SK-N-SH (cell line): ENCODE measurements around the gene LRRFIP2. TPM values are rescaled to one million over a fixed set of nuclear protein-coding genes. Genes with fewer than 3 reads are reported as not detected.
"Not testable (repeated sequence)": the region's sequence is repeated elsewhere in the genome, so short reads cannot be mapped to it uniquely, and the experiment has no call there.

Experiments
- CTCF ChIA-PET: fragments of 300-600, 350-600 bp; formaldehyde crosslinking; extraction: SDS; loops from one replicate; lab custom pipeline; 2021; lab: Yijun Ruan, JAX
- POLR2A ChIA-PET: fragments of 350-600 bp; sonication (Branson Sonifier 250); formaldehyde crosslinking; extraction: SDS; loops from one replicate; lab custom pipeline; 2020; ENCODE audit warnings: antibody characterized with exemption, inconsistent platforms; lab: Yijun Ruan, JAX
- DNase-seq: peaks from one replicate; pipeline ENCODE4 v3.0.0; 2012
- H2AFZ ChIP-seq: fragments of 200-600 bp; sonication (generic); 2 replicates; pipeline ENCODE4 v1.8.1; 2016; ENCODE audit warnings: antibody characterized with exemption, mild to moderate bottlenecking, low read depth
- H3F3A ChIP-seq: fragments of 200-600 bp; sonication (generic); replicated peaks from 2 replicates; pipeline ENCODE3; 2016; ENCODE audit warnings: antibody characterized with exemption, mild to moderate bottlenecking; ENCODE audit not compliant: insufficient read depth
- H3K27ac ChIP-seq, 2 experiments: fragments of 200-500 bp in 1 of 2; fragments of 200-600 bp in 1 of 2; sonication (Bioruptor generic) in 1 of 2; sonication (generic), shearing (Covaris generic) in 1 of 2; 2 replicates each; pipeline versions ENCODE4 v1.5.1 to v1.6.1; 2014 to 2016; ENCODE audit warnings: low read depth in 2 of 2, inconsistent platforms in 1 of 2, low read length in 1 of 2, mild to moderate bottlenecking in 1 of 2, mixed read lengths in 1 of 2
- H3K27me3 ChIP-seq: fragments of 200-600 bp; sonication (generic), shearing (Covaris generic); 2 replicates; pipeline ENCODE4 v1.6.1; 2016; ENCODE audit warnings: mixed run types; ENCODE audit not compliant: insufficient read depth
- H3K36me3 ChIP-seq, 2 experiments: fragments of 200-500 bp in 1 of 2; fragments of 200-600 bp in 1 of 2; sonication (Bioruptor generic) in 1 of 2; sonication (generic) in 1 of 2; replicated peaks in 1 of 2; 2 replicates each; pipeline versions ENCODE3 to v1.5.1; 2014 to 2016; ENCODE audit warnings: low read length in 1 of 2, mild to moderate bottlenecking in 1 of 2; ENCODE audit not compliant: insufficient read depth in 2 of 2, control insufficient read depth in 1 of 2
- H3K4me1 ChIP-seq, 2 experiments: fragments of 200-500 bp in 1 of 2; fragments of 200-600 bp in 1 of 2; sonication (Bioruptor generic) in 1 of 2; sonication (generic), shearing (Covaris generic) in 1 of 2; 2 replicates each; pipeline versions ENCODE4 v1.5.1 to v1.6.1; 2014 to 2016; ENCODE audit warnings: low read depth in 1 of 2, low read length in 1 of 2, mixed run types in 1 of 2; ENCODE audit not compliant: insufficient read depth in 2 of 2, control insufficient read depth in 1 of 2
- H3K4me2 ChIP-seq: fragments of 200-600 bp; sonication (generic), shearing (Covaris generic); 2 replicates; pipeline ENCODE4 v1.6.1; 2017; ENCODE audit warnings: mixed run types
- H3K4me3 ChIP-seq, 2 experiments: fragments of 200-500 bp in 1 of 2; fragments of 200-600 bp in 1 of 2; sonication (Bioruptor generic) in 1 of 2; sonication (generic), shearing (Covaris generic) in 1 of 2; 2 replicates each; pipeline versions ENCODE4 v1.5.1 to v1.8.1; 2014 to 2016; ENCODE audit warnings: low read depth in 2 of 2, inconsistent platforms in 1 of 2, low read length in 1 of 2, mild to moderate bottlenecking in 1 of 2, mixed read lengths in 1 of 2, moderate library complexity in 1 of 2
- H3K79me2 ChIP-seq: fragments of 200-600 bp; sonication (generic); 2 replicates; pipeline ENCODE4 v1.8.1; 2017; ENCODE audit warnings: mild to moderate bottlenecking; ENCODE audit not compliant: insufficient read depth
- H3K9ac ChIP-seq: fragments of 200-600 bp; sonication (generic); 2 replicates; pipeline ENCODE4 v1.6.1; 2017; ENCODE audit warnings: mixed run types
- H3K9me2 ChIP-seq: fragments of 200-600 bp; sonication (generic); 2 replicates; pipeline ENCODE4 v1.6.1; 2017; ENCODE audit warnings: mixed run types
- H3K9me3 ChIP-seq: fragments of 200-600 bp; sonication (generic); 2 replicates; pipeline ENCODE4 v1.6.1; 2017; ENCODE audit warnings: mixed run types, mild to moderate bottlenecking, moderate library complexity
- H4K20me1 ChIP-seq: fragments of 200-600 bp; sonication (generic); 2 replicates; pipeline ENCODE4 v1.6.1; 2017; ENCODE audit warnings: mild to moderate bottlenecking, mixed run types; ENCODE audit not compliant: insufficient read depth
- CHD2 ChIP-seq: fragments of 150-350 bp; IDR thresholded peaks from 2 replicates; pipeline ENCODE4 v1.6.1; 2018; ENCODE audit warnings: low read length; ENCODE audit not compliant: partially characterized antibody
- ELF1 ChIP-seq: IDR thresholded peaks from 2 replicates; pipeline ENCODE4 v1.4.0; 2012
- MXI1 ChIP-seq: IDR thresholded peaks from 2 replicates; pipeline ENCODE4 v1.6.1; 2012; ENCODE audit warnings: mild to moderate bottlenecking, low read depth, low read length, improper control_type of control experiment
- NFIC ChIP-seq: IDR thresholded peaks from 2 replicates; pipeline ENCODE4 v1.4.0; 2012; ENCODE audit warnings: borderline replicate concordance
- NRF1 ChIP-seq: IDR thresholded peaks from 2 replicates; pipeline ENCODE4 v1.6.1; 2012; ENCODE audit warnings: low read depth, mild to moderate bottlenecking, low read length
- SIN3A ChIP-seq: IDR thresholded peaks from 2 replicates; pipeline ENCODE4 v1.6.1; 2012; ENCODE audit warnings: low read depth, mild to moderate bottlenecking, low read length, moderate library complexity, borderline replicate concordance
- WGBS: methylation state at CpG from one replicate; pipeline ENCODE4 v1.1.6; 2017; ENCODE audit warnings: low lambda C conversion rate; 5-methylcytosine and 5-hydroxymethylcytosine counted together
- polyA plus RNA-seq, 3 experiments: library from polyadenylated mRNA; depleted of rRNA; stranded (reverse); fragments of >200 nt; gene quantifications; 2 replicates each; pipeline ENCODE4 v1.2.3, GENCODE V29; 2012
- TF ChIP-seq, protein P1 (sequence below): fragments of 150-350 bp; IDR thresholded peaks from 2 replicates; pipeline ENCODE4 v1.6.1; 2017; ENCODE audit warnings: antibody characterized with exemption, low read length, low read depth, borderline replicate concordance

LRRFIP2 gene
- polyA plus RNA-seq, 1 of the 3 experiments (the other 2 are of a cell fraction) = 27.2 TPM

DNA sequence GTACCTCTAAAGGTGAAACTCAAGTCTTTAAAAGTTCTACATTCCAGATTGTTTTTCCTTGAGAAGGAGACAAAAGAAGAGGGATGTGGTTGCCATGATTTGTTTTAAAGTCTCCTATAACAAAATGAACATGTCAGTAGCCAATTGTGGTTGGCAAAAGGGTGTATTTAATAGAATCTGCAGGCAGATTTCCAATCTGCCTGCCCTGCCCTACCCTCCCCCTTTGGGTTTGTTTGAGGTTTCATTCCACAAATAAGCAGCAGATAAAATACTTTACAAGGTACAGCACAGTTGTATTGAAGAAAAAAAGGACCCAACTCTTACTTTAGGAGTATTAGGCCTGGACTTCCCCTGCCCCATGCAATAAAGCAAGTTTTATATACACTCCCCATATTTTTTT is 121.5 kb downstream of the LRRFIP2 start:
- Histone ChIP-seq H3K4me2 (no peak overlapping the region), H3K79me2 (no peaks in the 10 kb centered on the region), H4K20me1 (no peaks in the 10 kb centered on the region), H3K9ac (no peak overlapping the region), H3F3A (peaks cover 33% of the 10 kb centered on the region), H3K27me3 (no peaks in the 10 kb centered on the region), H3K27ac (peak overlapping the region; percentile 8 to 91; a peak in 2 of 4 replicates), H3K9me3 (no peaks in the 10 kb centered on the region), H3K9me2 (no peaks in the 10 kb centered on the region), H3K4me3 (no peak overlapping the region), H3K36me3 (peaks cover 70 to 73% of the 10 kb centered on the region in 2 experiments), H3K4me1 (peaks cover 8 to 25% of the 10 kb centered on the region in 2 experiments), H2AFZ (no peak overlapping the region)
- ChIA-PET POLR2A (no interaction called here), CTCF (no interaction called here)
- no peak for TF ChIP-seq NRF1
- DNase-seq = no peak

DNA sequence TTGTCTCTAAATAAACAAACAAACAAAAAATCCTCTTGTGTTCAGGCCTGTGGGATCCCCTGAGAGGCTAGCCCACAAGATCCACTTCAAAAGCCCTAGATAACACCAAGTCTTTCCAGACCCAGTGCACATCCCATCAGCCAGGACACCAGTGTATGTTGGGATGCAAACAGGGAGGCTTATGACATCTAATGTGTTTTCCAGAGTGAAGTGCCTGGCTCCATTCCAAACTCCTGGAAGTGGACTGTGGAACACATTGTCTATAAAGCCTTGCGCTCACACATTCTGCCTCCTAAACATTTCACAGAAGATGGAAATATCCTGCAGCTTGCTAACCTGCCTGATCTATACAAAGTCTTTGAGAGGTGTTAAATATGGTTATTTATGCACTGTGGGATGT is 124.1 kb downstream of the LRRFIP2 start:
- H3K27me3 ChIP-seq = no peaks in the 10 kb centered on the region
- TF ChIP-seq CHD2 (peak; percentile 15), MXI1 (peak; percentile 25; the same call in 1 of the 2 replicates), ELF1 (no peak)
- TF ChIP-seq, all 33 proteins: peak for 2
- POLR2A ChIA-PET = no interaction called here
- Histone ChIP-seq H3F3A (peaks cover 31% of the 10 kb centered on the region), H3K9ac (no peak overlapping the region), H3K9me3 (no peaks in the 10 kb centered on the region), H2AFZ (no peak overlapping the region), H3K27ac (no peak overlapping the region), H3K79me2 (no peaks in the 10 kb centered on the region), H3K36me3 (peaks cover 73 to 74% of the 10 kb centered on the region in 2 experiments), H3K4me2 (no peak overlapping the region), H4K20me1 (no peaks in the 10 kb centered on the region), H3K9me2 (no peaks in the 10 kb centered on the region), H3K4me3 (no peak overlapping the region), H3K4me1 (peaks cover 8 to 17% of the 10 kb centered on the region in 2 experiments)
- WGBS = 100% methylated on average over 1 of the region's 1 CpG
- peak; percentile 38 for DNase-seq
- CTCF ChIA-PET = no interaction called here

DNA sequence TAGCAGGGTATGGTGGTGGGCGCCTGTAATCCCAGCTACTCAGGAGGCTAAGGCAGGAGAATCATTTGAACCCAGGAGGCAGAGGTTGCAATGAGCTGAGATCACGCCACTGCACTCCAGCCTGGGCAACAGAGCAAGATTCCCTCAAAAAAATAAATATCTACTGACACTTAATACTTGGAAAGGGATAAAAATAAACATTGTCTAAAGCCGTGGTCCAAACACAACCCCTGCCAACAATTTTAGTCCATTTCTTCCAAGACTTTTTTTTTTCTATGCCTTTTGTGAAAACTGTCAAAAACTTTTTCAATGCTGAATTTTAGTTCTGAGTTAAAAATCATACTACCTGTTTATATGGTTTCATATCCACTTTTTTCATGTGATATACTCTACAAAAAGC is 131.7 kb downstream of the LRRFIP2 start:
- CTCF ChIA-PET, H3K9me3 ChIP-seq, H3K9me2 ChIP-seq, H3K4me3 ChIP-seq, H3K27ac ChIP-seq, H3F3A ChIP-seq, DNase-seq, H3K79me2 ChIP-seq, H3K9ac ChIP-seq, H3K4me1 ChIP-seq, H4K20me1 ChIP-seq, H3K27me3 ChIP-seq, H2AFZ ChIP-seq, H3K4me2 ChIP-seq, POLR2A ChIA-PET: not testable (repeated sequence)
- 95% methylated on average over 3 of the region's 3 CpGs for WGBS
- H3K36me3 ChIP-seq = peaks cover 43 to 64% of the 10 kb centered on the region in 2 experiments

DNA sequence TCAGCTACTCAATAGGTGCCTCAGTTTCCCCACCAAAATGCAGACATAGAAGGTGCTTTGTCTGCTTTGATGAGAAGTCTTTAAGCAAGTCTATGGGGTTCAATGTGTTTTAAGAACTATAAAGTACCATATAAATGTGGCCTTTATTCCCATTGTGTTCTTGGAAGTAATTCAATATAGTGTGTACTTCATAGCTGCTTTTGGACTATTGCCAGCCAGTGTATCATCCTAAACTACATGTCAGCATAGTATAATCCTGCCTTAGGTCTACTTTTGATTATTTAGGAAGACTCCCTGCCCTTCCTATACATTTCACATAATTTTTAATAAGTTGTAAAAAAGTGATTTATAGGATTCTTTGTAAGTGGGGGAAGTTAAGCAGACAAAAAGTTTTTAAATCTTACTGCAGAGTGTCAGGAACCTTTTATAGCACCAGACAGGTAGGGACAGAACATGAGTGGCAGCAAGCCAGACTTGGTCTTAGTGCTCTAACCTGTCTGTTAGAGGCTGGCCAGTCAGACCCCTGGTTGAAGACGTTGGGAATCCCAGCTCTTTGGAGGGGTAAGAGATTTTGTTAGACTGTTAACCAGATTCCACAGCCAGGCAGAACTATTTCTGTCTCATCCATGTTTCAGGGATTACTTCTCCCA is 132.7 kb downstream of the LRRFIP2 start:
- Histone ChIP-seq H3K27me3 (no peaks in the 10 kb centered on the region), H3K9me2 (no peaks in the 10 kb centered on the region), H3K36me3 (peaks cover 34 to 64% of the 10 kb centered on the region in 2 experiments), H3F3A (peaks cover 10% of the 10 kb centered on the region), H2AFZ (no peak overlapping the region), H3K9ac (no peak overlapping the region), H3K9me3 (no peaks in the 10 kb centered on the region), H3K27ac (no peak overlapping the region), H3K4me2 (no peak overlapping the region), H4K20me1 (no peaks in the 10 kb centered on the region), H3K4me3 (no peak overlapping the region), H3K4me1 (no peaks in the 10 kb centered on the region), H3K79me2 (no peaks in the 10 kb centered on the region)
- 78% methylated on average over 1 of the region's 1 CpG for WGBS
- ChIA-PET POLR2A (no interaction called here), CTCF (interaction anchor here (1.2 kb wide), 1 partner anchor 12 kb away, joined by 3 read pairs; no protein-coding TSS in a partner anchor)
- TF ChIP-seq, protein P1, sequence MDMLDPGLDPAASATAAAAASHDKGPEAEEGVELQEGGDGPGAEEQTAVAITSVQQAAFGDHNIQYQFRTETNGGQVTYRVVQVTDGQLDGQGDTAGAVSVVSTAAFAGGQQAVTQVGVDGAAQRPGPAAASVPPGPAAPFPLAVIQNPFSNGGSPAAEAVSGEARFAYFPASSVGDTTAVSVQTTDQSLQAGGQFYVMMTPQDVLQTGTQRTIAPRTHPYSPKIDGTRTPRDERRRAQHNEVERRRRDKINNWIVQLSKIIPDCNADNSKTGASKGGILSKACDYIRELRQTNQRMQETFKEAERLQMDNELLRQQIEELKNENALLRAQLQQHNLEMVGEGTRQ = no peak
- TF ChIP-seq SIN3A (no peak), NFIC (peak; percentile 12; the same call in 1 of the 2 replicates)
- DNase-seq = no peak
